GM12892 (cell line): ENCODE measurements around the gene TNFAIP3.

ENCODE experiments used
- POLR2A ChIP-seq: IDR thresholded peaks from 2 replicates; pipeline ENCODE4 v1.6.1; 2011; ENCODE audit warnings: low read depth, low read length, control low read depth
- POLR2AphosphoS5 ChIP-seq: IDR thresholded peaks from 2 replicates; pipeline ENCODE4 v1.6.1; 2011; ENCODE audit warnings: low read depth, low read length, control low read depth

- TF ChIP-seq POLR2A (no peak), POLR2AphosphoS5 (no peak)
Observed at GRCh38 chr6:137829641-137830083, 37.4 kb upstream of the TNFAIP3 start.
